ENCODE measurements around the gene LRRC9.

DNA sequence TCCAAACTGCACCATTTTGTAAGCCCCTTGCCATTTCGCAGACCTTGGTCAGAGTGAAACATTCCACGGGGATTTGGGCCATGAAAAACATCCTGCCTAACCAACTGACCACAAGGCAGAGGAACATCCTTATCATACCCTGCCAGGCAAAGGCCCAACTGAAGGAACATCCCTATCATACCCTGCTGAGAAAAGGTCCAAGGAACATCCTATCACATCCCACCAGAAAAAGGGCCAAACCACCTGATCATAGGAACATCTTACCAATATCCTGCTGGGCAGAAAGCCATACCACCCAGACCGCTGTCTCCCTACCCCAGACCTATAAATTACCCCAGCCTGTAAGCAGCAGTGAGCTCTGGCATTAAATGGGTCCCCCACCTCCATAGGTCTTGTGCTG is 19.4 kb upstream of the LRRC9 start:
- TF ChIP-seq ESRRA (IDR thresholded peaks at IDR 0.05; ENCODE audit: low read length) (no peak), GABPA (IDR thresholded peaks at IDR 0.05; ENCODE audit: low read depth) (no peak), SP1 (IDR thresholded peaks at IDR 0.05; ENCODE audit: low read depth, low read length) (no peak), CTCF (IDR thresholded peaks at IDR 0.05 in 2 of 3, conservative IDR thresholded peaks at IDR 0.05 in 1 of 3; ENCODE audit: control insufficient read depth in 2 of 3, extremely low read depth in 1 of 3, insufficient read depth in 1 of 3, low read depth in 3 of 3, low read length in 3 of 3) (no peak), SMC3 (IDR thresholded peaks at IDR 0.05; ENCODE audit: borderline replicate concordance, low read length) (no peak), TAF1 (IDR thresholded peaks at IDR 0.05; ENCODE audit: borderline replicate concordance, low read depth, low read length) (no peak), YY1 (IDR thresholded peaks at IDR 0.05; ENCODE audit: low read depth, low read length) (no peak), MYC (IDR thresholded peaks at IDR 0.05; ENCODE audit: insufficient read depth, insufficient read length, insufficient replicate concordance, low read length, severe bottlenecking) (no peak), NRF1 (conservative IDR thresholded peaks at IDR 0.05; ENCODE audit: low read depth, low read length) (no peak), CHD2 (IDR thresholded peaks at IDR 0.05; ENCODE audit: borderline replicate concordance, low read depth, low read length) (no peak)
- TF ChIP-seq, protein P1, sequence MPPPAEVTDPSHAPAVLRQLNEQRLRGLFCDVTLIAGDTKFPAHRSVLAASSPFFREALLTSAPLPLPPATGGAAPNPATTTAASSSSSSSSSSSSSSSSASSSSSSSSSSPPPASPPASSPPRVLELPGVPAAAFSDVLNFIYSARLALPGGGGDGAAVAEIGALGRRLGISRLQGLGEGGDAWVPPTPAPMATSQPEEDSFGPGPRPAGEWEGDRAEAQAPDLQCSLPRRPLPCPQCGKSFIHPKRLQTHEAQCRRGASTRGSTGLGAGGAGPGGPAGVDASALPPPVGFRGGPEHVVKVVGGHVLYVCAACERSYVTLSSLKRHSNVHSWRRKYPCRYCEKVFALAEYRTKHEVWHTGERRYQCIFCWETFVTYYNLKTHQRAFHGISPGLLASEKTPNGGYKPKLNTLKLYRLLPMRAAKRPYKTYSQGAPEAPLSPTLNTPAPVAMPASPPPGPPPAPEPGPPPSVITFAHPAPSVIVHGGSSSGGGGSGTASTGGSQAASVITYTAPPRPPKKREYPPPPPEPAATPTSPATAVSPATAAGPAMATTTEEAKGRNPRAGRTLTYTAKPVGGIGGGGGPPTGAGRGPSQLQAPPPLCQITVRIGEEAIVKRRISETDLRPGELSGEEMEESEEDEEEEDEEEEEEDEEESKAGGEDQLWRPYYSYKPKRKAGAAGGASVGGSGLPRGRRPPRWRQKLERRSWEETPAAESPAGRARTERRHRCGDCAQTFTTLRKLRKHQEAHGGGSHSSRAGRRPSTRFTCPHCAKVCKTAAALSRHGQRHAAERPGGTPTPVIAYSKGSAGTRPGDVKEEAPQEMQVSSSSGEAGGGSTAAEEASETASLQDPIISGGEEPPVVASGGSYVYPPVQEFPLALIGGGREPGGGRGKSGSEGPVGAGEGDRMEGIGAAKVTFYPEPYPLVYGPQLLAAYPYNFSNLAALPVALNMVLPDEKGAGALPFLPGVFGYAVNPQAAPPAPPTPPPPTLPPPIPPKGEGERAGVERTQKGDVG (CRISPR knock-in tag; IDR thresholded peaks at IDR 0.05): no peak
- TF ChIP-seq, protein P2, sequence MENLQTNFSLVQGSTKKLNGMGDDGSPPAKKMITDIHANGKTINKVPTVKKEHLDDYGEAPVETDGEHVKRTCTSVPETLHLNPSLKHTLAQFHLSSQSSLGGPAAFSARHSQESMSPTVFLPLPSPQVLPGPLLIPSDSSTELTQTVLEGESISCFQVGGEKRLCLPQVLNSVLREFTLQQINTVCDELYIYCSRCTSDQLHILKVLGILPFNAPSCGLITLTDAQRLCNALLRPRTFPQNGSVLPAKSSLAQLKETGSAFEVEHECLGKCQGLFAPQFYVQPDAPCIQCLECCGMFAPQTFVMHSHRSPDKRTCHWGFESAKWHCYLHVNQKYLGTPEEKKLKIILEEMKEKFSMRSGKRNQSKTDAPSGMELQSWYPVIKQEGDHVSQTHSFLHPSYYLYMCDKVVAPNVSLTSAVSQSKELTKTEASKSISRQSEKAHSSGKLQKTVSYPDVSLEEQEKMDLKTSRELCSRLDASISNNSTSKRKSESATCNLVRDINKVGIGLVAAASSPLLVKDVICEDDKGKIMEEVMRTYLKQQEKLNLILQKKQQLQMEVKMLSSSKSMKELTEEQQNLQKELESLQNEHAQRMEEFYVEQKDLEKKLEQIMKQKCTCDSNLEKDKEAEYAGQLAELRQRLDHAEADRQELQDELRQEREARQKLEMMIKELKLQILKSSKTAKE (IDR thresholded peaks at IDR 0.05; ENCODE audit: low read depth, poor library complexity, severe bottlenecking): no peak
